GM18517 (cell line): ENCODE data around the gene TP53INP2.
"Not testable (repeated sequence)": the region's sequence is repeated elsewhere in the genome, so short reads cannot be mapped to it uniquely, and the experiment has no call there.

Source experiments
- ATAC-seq: cut with Tn5 transposase; IDR thresholded peaks from one replicate; pipeline ENCODE4 v1.9.1; 2021; ENCODE audit warnings: mild to moderate bottlenecking, moderate library complexity; ENCODE audit not compliant: unreplicated experiment

TP53INP2 gene

GRCh38 chr20:34720266-34720665 lies 16.1 kb downstream of the TP53INP2 start:
- ATAC-seq = no peak

DNA sequence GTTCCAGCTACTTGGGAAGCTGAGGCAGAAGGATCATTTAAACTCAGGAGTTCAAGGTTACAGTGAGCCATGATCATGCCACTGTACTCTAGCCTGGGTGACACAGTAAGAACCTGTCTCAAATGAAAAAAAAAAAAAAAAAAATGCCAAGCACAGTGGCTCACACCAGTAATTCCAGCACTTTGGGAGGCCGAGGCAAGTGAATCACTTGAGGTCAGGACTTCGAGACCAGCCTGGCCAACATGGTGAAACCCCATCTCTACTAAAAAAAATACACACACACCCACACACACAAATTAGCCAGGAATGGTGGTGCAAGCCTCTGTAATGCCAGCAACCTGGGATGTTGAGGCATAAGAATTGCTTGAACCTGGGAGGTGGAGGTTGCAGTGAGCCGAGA lies 18.4 kb downstream of the TP53INP2 start:
- ATAC-seq = not testable (repeated sequence)

DNA sequence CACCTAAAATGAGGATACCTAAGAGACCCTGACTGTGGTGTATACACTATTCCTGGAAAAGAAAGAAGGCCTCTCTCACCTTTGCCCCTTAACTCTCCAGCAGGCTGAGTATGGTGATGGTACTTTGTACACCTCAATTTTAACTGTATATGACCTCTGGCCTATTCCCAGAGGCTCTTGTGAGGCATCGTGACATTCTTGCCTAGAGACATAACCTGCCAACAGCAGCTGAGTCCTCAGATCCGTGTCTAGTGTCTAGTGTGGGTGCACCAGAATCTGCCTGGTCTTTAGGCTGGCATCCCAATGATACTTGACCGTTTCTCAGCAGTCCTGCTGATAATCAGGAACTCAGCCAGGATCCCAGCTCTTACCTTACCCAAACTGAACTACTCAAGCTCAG lies 20.0 kb downstream of the TP53INP2 start:
- ATAC-seq = no peak

GRCh38 chr20:34729416-34729815 lies 25.3 kb downstream of the TP53INP2 start:
- no peak for ATAC-seq

DNA sequence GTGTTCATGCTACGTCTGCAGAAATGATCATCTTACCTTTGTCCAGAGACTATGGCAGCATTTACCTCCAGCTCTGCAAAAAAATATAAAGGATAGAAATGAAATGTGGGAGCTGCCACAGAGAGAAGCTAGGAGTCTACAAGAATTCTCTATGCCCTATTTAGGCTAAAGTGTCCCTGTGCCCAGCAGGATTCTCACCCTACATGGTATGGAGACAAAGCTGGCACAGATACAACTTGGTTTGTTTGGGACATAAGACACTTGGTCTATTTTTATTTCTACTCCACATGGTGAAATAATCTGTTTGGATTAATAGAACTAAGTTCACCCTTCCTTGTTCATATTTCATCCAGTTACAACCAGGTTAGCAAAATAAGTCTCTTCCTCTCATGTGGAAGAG lies 28.4 kb downstream of the TP53INP2 start:
- no peak for ATAC-seq

GRCh38 chr20:34736106-34736735 lies 32.1 kb downstream of the TP53INP2 start:
- ATAC-seq = no peak

DNA sequence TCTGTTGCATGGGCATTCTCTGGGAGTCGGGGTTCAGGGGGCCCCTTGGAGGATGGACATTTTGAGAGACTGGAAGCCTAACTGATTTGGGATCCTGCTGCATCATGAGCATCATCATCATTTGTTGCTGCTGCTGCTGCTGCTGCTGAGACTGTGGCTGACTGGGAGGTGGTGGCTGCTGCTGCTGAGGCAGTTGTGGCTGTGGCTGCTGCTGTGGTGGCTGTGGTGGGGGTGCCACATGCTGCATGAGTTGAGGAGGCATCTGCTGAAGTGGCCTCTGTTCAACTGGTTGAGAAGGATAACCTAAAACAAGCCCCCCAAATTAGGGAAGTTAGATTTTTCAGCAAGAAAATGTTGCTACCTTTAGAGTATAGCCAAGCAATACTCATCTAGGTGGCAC lies 38.9 kb downstream of the TP53INP2 start:
- no peak for ATAC-seq

DNA sequence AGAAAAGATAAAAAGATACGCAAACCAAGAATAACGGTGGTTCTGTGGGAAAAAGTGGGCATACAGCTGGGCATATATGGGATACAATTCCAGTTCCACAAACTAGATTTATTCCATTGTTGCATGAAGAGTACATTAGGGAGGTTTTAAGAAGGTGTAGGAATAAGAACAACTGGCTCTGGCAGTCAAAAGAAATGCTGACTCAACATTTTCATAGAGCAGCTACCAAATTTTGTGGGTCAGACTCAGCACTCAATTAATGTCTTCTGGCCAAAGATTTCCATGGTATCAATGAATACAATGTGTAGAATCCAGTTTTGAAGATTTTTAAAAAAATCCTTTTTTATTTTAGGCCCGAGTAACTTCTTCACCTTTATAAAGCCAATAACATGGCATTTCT lies 40.2 kb downstream of the TP53INP2 start:
- no peak for ATAC-seq

DNA sequence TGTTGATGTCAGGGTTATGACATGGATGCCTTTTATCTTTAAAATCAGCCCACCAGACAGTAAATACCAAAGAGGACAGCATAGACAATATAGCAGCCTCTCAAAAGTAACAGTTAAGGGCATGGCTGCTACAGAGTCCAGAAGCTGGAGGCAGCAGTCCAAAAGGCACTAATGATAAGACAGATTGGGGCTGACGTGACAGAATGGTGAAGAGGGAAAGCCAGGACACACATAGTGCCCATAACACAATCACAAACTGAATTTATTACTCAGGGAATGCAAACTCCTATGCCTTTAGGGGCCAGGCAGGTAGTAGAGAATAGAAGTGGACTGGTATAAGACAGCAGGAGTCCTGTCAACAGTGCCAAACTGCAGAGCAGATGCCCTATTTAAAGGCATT lies 40.7 kb downstream of the TP53INP2 start:
- ATAC-seq = no peak

DNA sequence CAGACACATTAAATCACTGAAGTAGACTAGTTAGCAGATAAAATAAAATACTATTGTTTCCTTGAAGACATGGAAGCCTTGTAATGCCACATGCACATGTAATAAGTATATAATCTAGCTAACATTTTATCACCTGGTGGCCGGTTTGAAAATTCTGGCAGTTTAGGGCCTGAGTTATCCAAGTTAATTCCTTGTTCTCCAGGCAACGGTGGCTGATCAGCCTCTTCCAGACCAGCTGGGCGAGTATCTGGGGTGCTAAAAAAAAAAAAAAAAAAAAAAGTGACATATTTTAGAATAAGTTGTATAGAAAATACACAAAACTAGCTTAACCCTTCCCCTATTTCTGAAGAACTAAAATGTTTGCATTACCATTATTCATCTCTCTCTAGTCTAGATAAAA lies 42.5 kb downstream of the TP53INP2 start:
- ATAC-seq = no peak

GRCh38 chr20:34747479-34747878 lies 43.3 kb downstream of the TP53INP2 start:
- no peak for ATAC-seq

DNA sequence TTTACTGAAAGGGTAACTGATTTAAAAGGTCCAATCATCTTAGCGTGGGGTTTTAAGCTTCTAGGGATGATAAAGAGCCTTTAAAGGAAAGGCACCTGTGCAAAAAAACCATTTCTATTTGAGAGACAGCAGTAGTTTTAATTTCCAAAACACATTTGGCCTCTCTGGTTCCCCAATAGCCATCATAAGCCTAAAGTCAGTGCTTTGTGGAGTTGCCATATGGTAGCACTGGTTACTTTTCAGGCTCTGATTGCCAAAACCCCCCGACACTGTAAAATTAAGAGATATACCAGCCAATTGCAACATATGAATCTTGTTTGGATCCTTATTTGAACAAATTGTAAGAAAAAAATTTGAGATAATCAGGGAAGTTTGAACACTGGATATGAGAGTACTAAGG lies 44.6 kb downstream of the TP53INP2 start:
- no peak for ATAC-seq

- no peak for ATAC-seq
These were observed 46.3 kb downstream of the TP53INP2 start for GRCh38 chr20:34750484-34750883.

DNA sequence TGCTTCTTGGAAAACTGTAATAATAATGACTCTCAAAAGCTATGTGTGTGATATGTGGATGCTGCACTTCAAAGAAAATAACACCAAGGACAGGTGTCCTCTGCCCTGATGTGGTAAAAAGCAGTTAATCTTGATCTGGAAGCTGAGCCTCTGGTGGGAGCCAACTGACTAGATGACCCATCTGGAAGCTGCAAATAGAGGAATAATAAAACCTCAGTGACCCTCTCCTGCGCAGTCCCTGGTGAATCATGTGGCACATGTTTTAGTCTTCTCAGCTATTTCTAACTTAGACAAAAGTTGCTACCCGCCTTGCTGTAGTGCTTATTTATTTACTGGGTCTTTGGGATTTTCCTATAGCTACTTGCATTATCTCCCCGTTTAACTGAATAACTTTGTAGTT lies 47.3 kb downstream of the TP53INP2 start:
- no peak for ATAC-seq

GRCh38 chr20:34753706-34754461 lies 49.7 kb downstream of the TP53INP2 start:
- no peak for ATAC-seq

GRCh38 chr20:34754611-34755010 lies 50.5 kb downstream of the TP53INP2 start:
- no peak for ATAC-seq

DNA sequence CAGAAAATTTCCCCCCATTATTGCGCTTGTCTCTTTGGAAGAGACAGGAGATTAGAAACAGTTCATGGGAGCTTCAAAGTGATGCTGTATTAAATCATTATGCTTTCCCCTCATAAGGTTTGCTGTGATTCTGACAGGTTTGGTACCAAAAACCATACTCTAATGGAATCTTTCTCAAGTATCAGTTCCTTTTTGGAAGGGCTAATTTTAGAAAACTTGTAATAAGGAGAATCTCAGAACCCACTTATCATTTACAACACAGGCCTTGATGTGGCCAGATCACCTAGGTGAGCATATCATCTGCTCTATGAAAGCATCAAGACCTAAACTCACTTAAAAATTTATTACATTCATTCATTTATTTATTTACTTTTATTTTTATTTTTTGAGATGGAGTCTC lies 51.2 kb downstream of the TP53INP2 start:
- ATAC-seq = no peak

DNA sequence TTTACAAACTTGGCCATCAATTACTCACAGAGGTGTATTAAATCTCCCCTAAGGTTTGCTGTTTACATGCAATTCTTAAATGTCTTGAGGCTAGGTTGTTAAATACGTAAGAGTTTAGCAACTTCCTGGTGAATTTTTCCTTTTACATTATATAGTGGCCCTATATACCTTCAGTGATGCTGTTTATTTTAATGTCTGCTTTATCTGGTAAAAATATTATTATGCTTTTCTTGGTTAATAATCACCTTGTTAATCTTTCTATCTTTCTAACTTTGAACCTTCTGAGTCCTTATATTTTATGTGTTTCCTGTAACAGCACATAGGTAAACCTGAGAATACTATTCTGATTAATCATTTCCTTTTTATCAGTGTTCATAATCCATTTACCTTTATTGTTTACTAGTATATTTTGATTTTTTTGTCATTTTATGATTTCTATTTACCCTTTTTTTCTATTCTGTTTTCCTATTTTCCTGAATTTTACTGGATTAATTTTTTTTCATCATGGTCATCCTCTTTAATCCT lies 57.9 kb downstream of the TP53INP2 start:
- no peak for ATAC-seq
